ENCODE measurements around the gene OR10H1.

- TF ChIP-seq POLR2AphosphoS5 (IDR thresholded peaks at IDR 0.05; ENCODE audit: low read depth, low read length) (no peak), CEBPB (IDR thresholded peaks at IDR 0.05; ENCODE audit: low read depth) (no peak), SP1 (IDR thresholded peaks at IDR 0.05; ENCODE audit: low read depth) (no peak)
These were observed 4.0 kb downstream of the OR10H1 start for GRCh38 chr19:15811476-15811875.

Measured in HCT116 (cell line).